Osteocyte (in vitro differentiated cells): ENCODE measurements around the gene ARHGEF1. TPM values are rescaled to one million over a fixed set of nuclear protein-coding genes. Genes with fewer than 3 reads are reported as not detected.

Source experiments
- DNase-seq: peaks from one replicate; pipeline ENCODE4 v3.0.0; 2021; ENCODE audit warnings: mixed read lengths; ENCODE audit not compliant: unreplicated experiment; ENCODE audit errors: extremely low spot score
- H3K27ac Mint-ChIP-seq: one replicate; pipeline ENCODE4 v1.8.0; 2021; ENCODE audit warnings: mild to moderate bottlenecking, mixed read lengths; ENCODE audit not compliant: unreplicated experiment
- H3K27me3 Mint-ChIP-seq: one replicate; pipeline ENCODE4 v1.8.0; 2021; ENCODE audit warnings: mixed read lengths; ENCODE audit not compliant: unreplicated experiment
- H3K36me3 Mint-ChIP-seq: one replicate; pipeline ENCODE4 v1.8.0; 2021; ENCODE audit warnings: mixed read lengths; ENCODE audit not compliant: unreplicated experiment
- H3K4me1 Mint-ChIP-seq: one replicate; pipeline ENCODE4 v1.8.0; 2021; ENCODE audit warnings: mixed read lengths; ENCODE audit not compliant: unreplicated experiment
- H3K4me3 Mint-ChIP-seq: one replicate; pipeline ENCODE4 v1.8.0; 2021; ENCODE audit warnings: mild to moderate bottlenecking, moderate library complexity, mixed read lengths; ENCODE audit not compliant: unreplicated experiment
- H3K9me3 Mint-ChIP-seq: one replicate; pipeline ENCODE4 v1.8.0; 2021; ENCODE audit warnings: mixed read lengths; ENCODE audit not compliant: unreplicated experiment
- CTCF ChIP-seq: fragments of 200-600 bp; sonication (generic); IDR thresholded peaks from 2 replicates; pipeline ENCODE4 v1.5.0; 2021; ENCODE audit warnings: antibody characterized with exemption, mild to moderate bottlenecking, moderate library complexity
- microRNA-seq: library from miRNA; unstranded; fragments of <30 nt; microRNA quantifications from one replicate; pipeline ENCODE4 v1.1.0, GENCODE V29; 2020; ENCODE audit not compliant: unreplicated experiment
- total RNA-seq: library from RNA; stranded (reverse); gene quantifications from 2 replicates; pipeline ENCODE4 v1.2.1, GENCODE V29; 2021

ARHGEF1 gene
- total RNA-seq, 1 donor from 2014 or later: 97.3 TPM

- Mint-ChIP-seq H3K36me3 (peaks cover 12% of the 10 kb centered on the region), H3K4me1 (peaks cover 3% of the 10 kb centered on the region), H3K4me3 (peak overlapping the region; percentile 43), H3K9me3 (no peaks in the 10 kb centered on the region), H3K27me3 (no peaks in the 10 kb centered on the region), H3K27ac (no peak overlapping the region)
- DNase-seq: peak; percentile 93
- peak; percentile 96 for TF ChIP-seq CTCF
These were observed 68.7 kb downstream of the ARHGEF1 start for GRCh38 chr19:41951686-41952172.

- H3K27ac Mint-ChIP-seq: no peak overlapping the region
- DNase-seq: no peak
- peaks cover 22% of the 10 kb centered on the region for H3K4me1 Mint-ChIP-seq
- peaks cover 17% of the 10 kb centered on the region for H3K36me3 Mint-ChIP-seq
- H3K9me3 Mint-ChIP-seq: no peaks in the 10 kb centered on the region
- no peak overlapping the region for H3K4me3 Mint-ChIP-seq
- no peaks in the 10 kb centered on the region for H3K27me3 Mint-ChIP-seq
- no peak for TF ChIP-seq CTCF
These were observed 72.5 kb downstream of the ARHGEF1 start for GRCh38 chr19:41955521-41955920.

GRCh38 chr19:41956621-41957020 lies 73.6 kb downstream of the ARHGEF1 start:
- DNase-seq: no peak
- H3K4me3 Mint-ChIP-seq: no peak overlapping the region
- H3K27ac Mint-ChIP-seq: no peak overlapping the region

More at GRCh38 chr19:41956621-41957020, 73.6 kb downstream of the ARHGEF1 start:
- peaks cover 21% of the 10 kb centered on the region for H3K4me1 Mint-ChIP-seq
- no peak for TF ChIP-seq CTCF
- peaks cover 17% of the 10 kb centered on the region for H3K36me3 Mint-ChIP-seq
- H3K9me3 Mint-ChIP-seq: no peaks in the 10 kb centered on the region
- H3K27me3 Mint-ChIP-seq: no peaks in the 10 kb centered on the region

Small RNAs within 50 kb of the gene (microRNA-seq; reads per million reads assigned to microRNA genes)
- not detected for gene MIR6797

Other genes with a start within 250 kb of the ARHGEF1 start
- gene CEACAM7, start 194.9 kb upstream of the ARHGEF1 start, total RNA-seq: not detected in 2 replicates
- gene CEACAM5, start 174.6 kb upstream of the ARHGEF1 start, total RNA-seq: not detected in 2 replicates
- not detected in 2 replicates for gene CEACAM6, start 127.7 kb upstream of the ARHGEF1 start, total RNA-seq
- gene CEACAM3, start 86.6 kb upstream of the ARHGEF1 start, total RNA-seq: not detected in 2 replicates
- gene LYPD4, start 38.5 kb upstream of the ARHGEF1 start, total RNA-seq: not detected in 2 replicates
- gene DMRTC2, start 38.1 kb upstream of the ARHGEF1 start, total RNA-seq: not detected in 2 replicates
- 1,810 and 1,837 TPM in 2 replicates for gene RPS19, start 22.9 kb upstream of the ARHGEF1 start, total RNA-seq
- gene CD79A, start 5.9 kb upstream of the ARHGEF1 start, total RNA-seq: not detected in 2 replicates
- 0.29 and 0.38 TPM in 2 replicates for gene ERFL, start 45.3 kb downstream of the ARHGEF1 start, total RNA-seq
- 265 and 268 TPM in 2 replicates for gene RABAC1, start 76.1 kb downstream of the ARHGEF1 start, total RNA-seq
- not detected in 2 replicates for gene ATP1A3, start 111.0 kb downstream of the ARHGEF1 start, total RNA-seq
- gene GRIK5, start 187.0 kb downstream of the ARHGEF1 start, total RNA-seq: 0.38 and 0.55 TPM in 2 replicates
- gene ZNF574, start 193.0 kb downstream of the ARHGEF1 start, total RNA-seq: 15.2 and 15.5 TPM in 2 replicates
- gene POU2F2, start 249.3 kb downstream of the ARHGEF1 start, total RNA-seq: 0.64 and 1.0 TPM in 2 replicates